Memory B cell (primary cell): ENCODE measurements around the gene KIDINS220.

Source experiments
- ATAC-seq: fragments of 150-1000 bp; cut with Tn5 transposase; 2 replicates; pipeline ENCODE4 v1.10.0; 2021; ENCODE audit warnings: low read depth, mild to moderate bottlenecking, moderate library complexity
- DNase-seq, 2 donors: peaks; one replicate each; pipeline ENCODE4 v3.0.0; 2022; ENCODE audit warnings: low spot score in 2 of 2
- H3K27ac Mint-ChIP-seq: one replicate; pipeline ENCODE4 v1.8.0; 2022; ENCODE audit warnings: mild to moderate bottlenecking, moderate library complexity, mixed read lengths
- H3K27me3 Mint-ChIP-seq: one replicate; pipeline ENCODE4 v1.8.0; 2022; ENCODE audit warnings: mixed read lengths
- H3K36me3 Mint-ChIP-seq: one replicate; pipeline ENCODE4 v1.8.0; 2022; ENCODE audit warnings: mild to moderate bottlenecking, mixed read lengths
- H3K4me1 Mint-ChIP-seq: one replicate; pipeline ENCODE4 v1.8.0; 2022; ENCODE audit warnings: mixed read lengths
- H3K4me3 Mint-ChIP-seq: one replicate; pipeline ENCODE4 v1.8.0; 2022; ENCODE audit warnings: mild to moderate bottlenecking, moderate library complexity, mixed read lengths
- H3K9me3 Mint-ChIP-seq: one replicate; pipeline ENCODE4 v1.8.0; 2022; ENCODE audit warnings: mixed read lengths

KIDINS220 gene

GRCh38 chr2:8861797-8862196 is 24.4 kb upstream of the KIDINS220 start:
- DNase-seq (no peak), ATAC-seq (no peak)
- Mint-ChIP-seq H3K9me3 (no peaks in the 10 kb centered on the region), H3K27me3 (peaks cover 2% of the 10 kb centered on the region), H3K4me3 (no peak overlapping the region), H3K4me1 (no peaks in the 10 kb centered on the region), H3K36me3 (no peaks in the 10 kb centered on the region), H3K27ac (no peak overlapping the region)

GRCh38 chr2:8860239-8860638 is 22.8 kb upstream of the KIDINS220 start:
- H3K36me3 Mint-ChIP-seq = no peaks in the 10 kb centered on the region
- H3K9me3 Mint-ChIP-seq = no peaks in the 10 kb centered on the region
- no peaks in the 10 kb centered on the region for H3K4me1 Mint-ChIP-seq
- ATAC-seq (no peak), DNase-seq (no peak)
- H3K4me3 Mint-ChIP-seq = no peak overlapping the region
- H3K27me3 Mint-ChIP-seq = peaks cover 2% of the 10 kb centered on the region
- H3K27ac Mint-ChIP-seq = no peak overlapping the region

- H3K27ac Mint-ChIP-seq = no peak overlapping the region
- no peaks in the 10 kb centered on the region for H3K9me3 Mint-ChIP-seq
- peaks cover 1% of the 10 kb centered on the region for H3K27me3 Mint-ChIP-seq
- ATAC-seq (no peak), DNase-seq (no peak)
- H3K4me1 Mint-ChIP-seq = no peaks in the 10 kb centered on the region
- H3K4me3 Mint-ChIP-seq = no peak overlapping the region
- H3K36me3 Mint-ChIP-seq = no peaks in the 10 kb centered on the region
These were observed 21.5 kb upstream of the KIDINS220 start for GRCh38 chr2:8858910-8859309.

GRCh38 chr2:8858264-8858663 is 20.9 kb upstream of the KIDINS220 start:
- no peak overlapping the region for H3K27ac Mint-ChIP-seq
- no peaks in the 10 kb centered on the region for H3K36me3 Mint-ChIP-seq
- no peak for ATAC-seq
- no peaks in the 10 kb centered on the region for H3K4me1 Mint-ChIP-seq
- peaks cover 1% of the 10 kb centered on the region for H3K27me3 Mint-ChIP-seq
- no peak overlapping the region for H3K4me3 Mint-ChIP-seq
- DNase-seq = no peak
- H3K9me3 Mint-ChIP-seq = no peaks in the 10 kb centered on the region

- Mint-ChIP-seq H3K4me1 (no peaks in the 10 kb centered on the region), H3K27me3 (peaks cover 1% of the 10 kb centered on the region), H3K27ac (no peak overlapping the region), H3K9me3 (no peaks in the 10 kb centered on the region), H3K4me3 (no peak overlapping the region), H3K36me3 (no peaks in the 10 kb centered on the region)
- ATAC-seq (no peak), DNase-seq (no peak)
These were observed 20.3 kb upstream of the KIDINS220 start for GRCh38 chr2:8857709-8858108.

- DNase-seq (no peak), ATAC-seq (no peak)
- Mint-ChIP-seq H3K4me1 (no peaks in the 10 kb centered on the region), H3K4me3 (no peak overlapping the region), H3K9me3 (no peaks in the 10 kb centered on the region), H3K36me3 (no peaks in the 10 kb centered on the region), H3K27ac (no peak overlapping the region), H3K27me3 (peaks cover 3% of the 10 kb centered on the region)
These were observed 18.8 kb upstream of the KIDINS220 start for GRCh38 chr2:8856176-8856575.

- no peak for DNase-seq
- no peaks in the 10 kb centered on the region for H3K36me3 Mint-ChIP-seq
- no peaks in the 10 kb centered on the region for H3K4me1 Mint-ChIP-seq
- peaks cover 8% of the 10 kb centered on the region for H3K27me3 Mint-ChIP-seq
- no peak overlapping the region for H3K27ac Mint-ChIP-seq
- no peaks in the 10 kb centered on the region for H3K9me3 Mint-ChIP-seq
- no peak for ATAC-seq
- no peak overlapping the region for H3K4me3 Mint-ChIP-seq
These were observed 17.6 kb upstream of the KIDINS220 start for GRCh38 chr2:8855010-8855409.

- ATAC-seq = no peak
- no peaks in the 10 kb centered on the region for H3K36me3 Mint-ChIP-seq
- no peak overlapping the region for H3K4me3 Mint-ChIP-seq
- no peak overlapping the region for H3K27ac Mint-ChIP-seq
- DNase-seq = no peak
- peaks cover 12% of the 10 kb centered on the region for H3K27me3 Mint-ChIP-seq
- no peaks in the 10 kb centered on the region for H3K9me3 Mint-ChIP-seq
- no peaks in the 10 kb centered on the region for H3K4me1 Mint-ChIP-seq
These were observed 16.0 kb upstream of the KIDINS220 start for GRCh38 chr2:8853426-8853825.

- no peaks in the 10 kb centered on the region for H3K36me3 Mint-ChIP-seq
- no peaks in the 10 kb centered on the region for H3K4me1 Mint-ChIP-seq
- ATAC-seq = no peak
These were observed 14.6 kb upstream of the KIDINS220 start for GRCh38 chr2:8851811-8852560.

GRCh38 chr2:8850845-8851487 is 13.6 kb upstream of the KIDINS220 start:
- Mint-ChIP-seq H3K27me3 (peaks cover 21% of the 10 kb centered on the region), H3K36me3 (no peaks in the 10 kb centered on the region), H3K4me1 (no peaks in the 10 kb centered on the region), H3K4me3 (no peak overlapping the region), H3K27ac (no peak overlapping the region), H3K9me3 (no peaks in the 10 kb centered on the region)
- DNase-seq = no peak
- no peak for ATAC-seq

More at GRCh38 chr2:8851811-8852560, 14.6 kb upstream of the KIDINS220 start:
- no peak overlapping the region for H3K27ac Mint-ChIP-seq
- H3K27me3 Mint-ChIP-seq = peaks cover 12% of the 10 kb centered on the region
- no peak for DNase-seq
- no peak overlapping the region for H3K4me3 Mint-ChIP-seq
- no peaks in the 10 kb centered on the region for H3K9me3 Mint-ChIP-seq

- Mint-ChIP-seq H3K9me3 (no peaks in the 10 kb centered on the region), H3K4me1 (no peaks in the 10 kb centered on the region), H3K27me3 (peaks cover 26% of the 10 kb centered on the region), H3K36me3 (no peaks in the 10 kb centered on the region), H3K27ac (no peak overlapping the region), H3K4me3 (no peak overlapping the region)
- no peak for ATAC-seq
- no peak for DNase-seq
These were observed 11.9 kb upstream of the KIDINS220 start for GRCh38 chr2:8849327-8849726.

- Mint-ChIP-seq H3K27ac (no peak overlapping the region), H3K4me3 (no peak overlapping the region), H3K36me3 (no peaks in the 10 kb centered on the region), H3K9me3 (no peaks in the 10 kb centered on the region), H3K27me3 (peaks cover 26% of the 10 kb centered on the region), H3K4me1 (no peaks in the 10 kb centered on the region)
- DNase-seq = no peak
- ATAC-seq = no peak
These were observed 11.1 kb upstream of the KIDINS220 start for GRCh38 chr2:8848328-8849100.

GRCh38 chr2:8847400-8847799 is 10.0 kb upstream of the KIDINS220 start:
- Mint-ChIP-seq H3K4me1 (no peaks in the 10 kb centered on the region), H3K27me3 (peaks cover 27% of the 10 kb centered on the region), H3K4me3 (no peak overlapping the region), H3K27ac (no peak overlapping the region), H3K36me3 (no peaks in the 10 kb centered on the region), H3K9me3 (no peaks in the 10 kb centered on the region)
- DNase-seq = no peak
- no peak for ATAC-seq

- Mint-ChIP-seq H3K4me3 (no peak overlapping the region), H3K4me1 (peaks cover 6% of the 10 kb centered on the region), H3K27me3 (peaks cover 18% of the 10 kb centered on the region), H3K9me3 (no peaks in the 10 kb centered on the region), H3K27ac (no peak overlapping the region), H3K36me3 (peaks cover 1% of the 10 kb centered on the region)
- ATAC-seq (no peak), DNase-seq (no peak)
These were observed 4.5 kb upstream of the KIDINS220 start for GRCh38 chr2:8841932-8842331.
